Measurements from ENCODE around the gene OR56A5. TPM values are rescaled to one million over a fixed set of nuclear protein-coding genes. Genes with fewer than 3 reads are reported as not detected.

Gene OR56A5
- total RNA-seq, 1 experiment from 2014 or later, result not detected

DNA sequence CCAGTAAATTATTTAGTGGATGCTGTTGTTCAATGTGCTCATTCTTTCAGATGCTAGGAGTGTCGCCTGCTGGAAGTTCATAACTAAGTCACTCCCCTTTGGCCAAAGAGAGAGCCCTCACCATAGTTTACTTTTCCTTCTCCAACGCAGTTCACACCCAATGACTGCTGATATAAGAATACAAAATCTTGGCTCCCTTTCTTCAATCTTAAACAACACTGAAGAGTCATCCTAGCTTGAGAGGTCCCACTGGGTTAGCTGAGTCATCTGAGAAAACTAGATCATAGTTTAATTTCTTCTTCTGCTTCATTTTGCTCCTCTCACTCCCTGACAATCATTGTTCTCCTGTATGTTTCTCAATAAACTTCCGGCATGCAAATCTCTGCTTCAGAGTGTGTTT is 23.9 kb upstream of the OR56A5 start:
- H3K9me3 Mint-ChIP-seq (ENCODE audit: low read depth, unreplicated experiment), result no peaks in the 10 kb centered on the region
- no peaks in the 10 kb centered on the region for H3K4me1 Mint-ChIP-seq (ENCODE audit: low read depth, unreplicated experiment)
- intact Hi-C loops (cut with micrococcal nuclease; ENCODE audit: unreplicated experiment), result loop anchor here (1.0 kb wide), 1 partner anchor 361 kb away; no protein-coding TSS in a partner anchor
- H3K36me3 Mint-ChIP-seq (ENCODE audit: insufficient read depth, unreplicated experiment), result no peaks in the 10 kb centered on the region
- H3K27ac Mint-ChIP-seq (ENCODE audit: unreplicated experiment), result no peak overlapping the region
- TF ChIP-seq, protein P1, sequence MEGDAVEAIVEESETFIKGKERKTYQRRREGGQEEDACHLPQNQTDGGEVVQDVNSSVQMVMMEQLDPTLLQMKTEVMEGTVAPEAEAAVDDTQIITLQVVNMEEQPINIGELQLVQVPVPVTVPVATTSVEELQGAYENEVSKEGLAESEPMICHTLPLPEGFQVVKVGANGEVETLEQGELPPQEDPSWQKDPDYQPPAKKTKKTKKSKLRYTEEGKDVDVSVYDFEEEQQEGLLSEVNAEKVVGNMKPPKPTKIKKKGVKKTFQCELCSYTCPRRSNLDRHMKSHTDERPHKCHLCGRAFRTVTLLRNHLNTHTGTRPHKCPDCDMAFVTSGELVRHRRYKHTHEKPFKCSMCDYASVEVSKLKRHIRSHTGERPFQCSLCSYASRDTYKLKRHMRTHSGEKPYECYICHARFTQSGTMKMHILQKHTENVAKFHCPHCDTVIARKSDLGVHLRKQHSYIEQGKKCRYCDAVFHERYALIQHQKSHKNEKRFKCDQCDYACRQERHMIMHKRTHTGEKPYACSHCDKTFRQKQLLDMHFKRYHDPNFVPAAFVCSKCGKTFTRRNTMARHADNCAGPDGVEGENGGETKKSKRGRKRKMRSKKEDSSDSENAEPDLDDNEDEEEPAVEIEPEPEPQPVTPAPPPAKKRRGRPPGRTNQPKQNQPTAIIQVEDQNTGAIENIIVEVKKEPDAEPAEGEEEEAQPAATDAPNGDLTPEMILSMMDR (IDR thresholded peaks at IDR 0.05; ENCODE audit: unreplicated experiment), result no peak
- no peaks in the 10 kb centered on the region for H3K27me3 Mint-ChIP-seq (ENCODE audit: unreplicated experiment)
- no TSS peak for BruUV-seq (replicated peaks)
- CTCF ChIA-PET, result interaction anchor here (1.0 kb wide), 2 partner anchors 362 to 371 kb away, joined by 7 to 9 read pairs; no protein-coding TSS in a partner anchor
- H3K4me3 Mint-ChIP-seq (ENCODE audit: low read depth, unreplicated experiment), result no peak overlapping the region
- DNase-seq, result no peak

DNA sequence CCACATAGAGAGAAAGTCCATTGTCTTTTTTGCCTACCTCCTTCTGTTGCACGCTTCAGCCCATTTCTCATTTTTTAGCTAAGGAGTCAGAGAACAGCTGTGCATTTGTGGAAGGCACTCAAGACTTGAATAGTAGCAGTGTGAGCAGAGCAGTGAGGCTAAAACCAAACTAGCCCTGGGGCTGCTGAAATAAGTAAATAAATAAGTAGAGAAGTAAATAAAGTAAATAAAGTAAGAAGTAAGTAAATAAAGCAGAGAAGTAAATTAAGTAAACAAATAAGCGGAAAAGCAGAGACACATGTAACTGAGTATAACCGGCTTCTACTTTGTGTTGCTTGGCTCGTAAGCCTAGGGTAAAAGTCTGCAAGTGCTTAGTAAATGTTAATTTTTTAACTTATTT is 20.9 kb upstream of the OR56A5 start:
- Mint-ChIP-seq H3K27me3 (ENCODE audit: unreplicated experiment) (no peaks in the 10 kb centered on the region), H3K27ac (ENCODE audit: unreplicated experiment) (no peak overlapping the region), H3K36me3 (ENCODE audit: insufficient read depth, unreplicated experiment) (no peaks in the 10 kb centered on the region), H3K4me3 (ENCODE audit: low read depth, unreplicated experiment) (no peak overlapping the region), H3K9me3 (ENCODE audit: low read depth, unreplicated experiment) (no peaks in the 10 kb centered on the region), H3K4me1 (ENCODE audit: low read depth, unreplicated experiment) (no peaks in the 10 kb centered on the region)
- TF ChIP-seq, protein P1 (IDR thresholded peaks at IDR 0.05; ENCODE audit: unreplicated experiment), result no peak
- no TSS peak for BruUV-seq (replicated peaks)
- CTCF ChIA-PET, result no interaction called here
- intact Hi-C loops (cut with micrococcal nuclease; ENCODE audit: unreplicated experiment), result no loop called here
- DNase-seq, result no peak

DNA sequence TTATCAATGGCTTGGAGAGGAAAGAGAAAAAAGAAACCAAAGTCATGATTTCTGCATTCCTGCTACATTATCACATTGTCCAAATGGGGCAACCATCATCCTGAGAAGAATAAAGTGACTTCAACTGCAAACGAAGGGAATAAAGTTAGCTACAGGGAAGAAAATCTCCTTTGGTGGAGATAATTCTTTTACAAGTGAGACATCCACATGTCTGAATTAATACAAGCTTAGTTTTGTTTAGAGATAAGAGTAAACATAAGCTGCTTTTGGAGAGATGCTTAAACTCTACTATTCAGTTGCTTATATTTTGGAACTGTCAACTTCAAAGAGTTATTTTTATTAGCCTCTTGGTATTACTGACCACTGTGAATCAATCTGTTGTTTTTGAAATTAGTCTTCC is 18.6 kb upstream of the OR56A5 start, which contains the start of gene OR52L1:
TSS of gene OR52L1 (minus strand) at position 101 of the 400 bp plus-strand sequence. CDS start at position 46, 55 bp downstream.
- CTCF ChIA-PET, result no interaction called here
- no peaks in the 10 kb centered on the region for H3K9me3 Mint-ChIP-seq (ENCODE audit: low read depth, unreplicated experiment)
- no TSS peak for BruUV-seq (replicated peaks)
- no peak within 1 kb of the TSS for H3K27ac Mint-ChIP-seq (ENCODE audit: unreplicated experiment)
- intact Hi-C loops (cut with micrococcal nuclease; ENCODE audit: unreplicated experiment), result no loop called here
- no peaks in the 10 kb centered on the region for H3K27me3 Mint-ChIP-seq (ENCODE audit: unreplicated experiment)
- H3K4me3 Mint-ChIP-seq (ENCODE audit: low read depth, unreplicated experiment), result no peak within 1 kb of the TSS
- H3K4me1 Mint-ChIP-seq (ENCODE audit: low read depth, unreplicated experiment), result no peaks in the 10 kb centered on the region
- DNase-seq, result no peak
- H3K36me3 Mint-ChIP-seq (ENCODE audit: insufficient read depth, unreplicated experiment), result no peaks in the 10 kb centered on the region
- TF ChIP-seq, protein P1 (IDR thresholded peaks at IDR 0.05; ENCODE audit: unreplicated experiment), result no peak

DNA sequence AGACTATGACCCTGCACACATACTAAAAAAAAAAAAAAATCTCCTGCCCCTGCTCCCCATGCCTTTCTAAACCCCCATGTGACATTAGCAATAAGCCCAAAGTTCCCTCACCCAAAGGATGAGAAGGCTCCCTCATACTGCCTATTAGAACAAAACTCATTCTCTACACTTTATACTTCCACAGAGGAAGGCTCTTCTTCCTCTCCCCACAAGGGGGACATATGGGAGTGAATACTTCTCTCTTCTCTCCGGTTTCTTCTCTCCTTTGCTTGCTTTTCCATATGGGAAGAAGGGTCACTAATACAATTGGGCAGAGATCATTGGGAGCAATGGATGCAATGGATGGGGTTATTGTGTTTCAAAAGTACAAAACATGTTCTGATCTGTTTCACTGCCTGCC is 15.1 kb upstream of the OR56A5 start:
- CTCF ChIA-PET, result no interaction called here
- no TSS peak for BruUV-seq (replicated peaks)
- Mint-ChIP-seq H3K36me3 (ENCODE audit: insufficient read depth, unreplicated experiment) (no peaks in the 10 kb centered on the region), H3K27me3 (ENCODE audit: unreplicated experiment) (no peaks in the 10 kb centered on the region), H3K9me3 (ENCODE audit: low read depth, unreplicated experiment) (peaks cover 5% of the 10 kb centered on the region), H3K4me1 (ENCODE audit: low read depth, unreplicated experiment) (no peaks in the 10 kb centered on the region), H3K4me3 (ENCODE audit: low read depth, unreplicated experiment) (no peak overlapping the region), H3K27ac (ENCODE audit: unreplicated experiment) (no peak overlapping the region)
- intact Hi-C loops (cut with micrococcal nuclease; ENCODE audit: unreplicated experiment), result no loop called here
- TF ChIP-seq, protein P1 (IDR thresholded peaks at IDR 0.05; ENCODE audit: unreplicated experiment), result no peak
- DNase-seq, result no peak
